Caki2 (cell line): ENCODE measurements around the gene CTTN. TPM values are rescaled to one million over a fixed set of nuclear protein-coding genes. Genes with fewer than 3 reads are reported as not detected.
"Not testable (repeated sequence)": the region's sequence is repeated elsewhere in the genome, so short reads cannot be mapped to it uniquely, and the experiment has no call there.

Source experiments
- DNase-seq: peaks from one replicate; pipeline ENCODE4 v3.0.0-alpha.2; 2015; ENCODE audit warnings: low read depth
- in situ Hi-C: cut with HindIII; loops from 2 replicates; pipeline ENCODE4 v1.10.0; 2016; ENCODE audit warnings: low sequenced_read_pairs, low pct_unique_long_range_greater_than_20kb, mixed read lengths
- total RNA-seq: library from RNA; depleted of rRNA; stranded (reverse); fragments of >200 nt; shearing (Covaris generic); gene quantifications from 2 replicates; pipeline ENCODE4 v1.2.3, GENCODE V29; 2014; ENCODE audit warnings: low replicate concordance

Gene CTTN
- total RNA-seq, 1 experiment from 2014 or later, result 145 TPM

- in situ Hi-C loops, result no loop called here
- no peak for DNase-seq
Measured at GRCh38 chr11:70433966-70434812, 35.9 kb downstream of the CTTN start.

GRCh38 chr11:70434813-70435278 lies 36.5 kb downstream of the CTTN start:
- in situ Hi-C loops, result no loop called here
- DNase-seq, result no peak

GRCh38 chr11:70435361-70435760 lies 37.0 kb downstream of the CTTN start:
- in situ Hi-C loops, result no loop called here
- no peak for DNase-seq

GRCh38 chr11:70435765-70436500 lies 37.6 kb downstream of the CTTN start:
- DNase-seq, result no peak
- in situ Hi-C loops, result no loop called here

- in situ Hi-C loops, result no loop called here
Measured at GRCh38 chr11:70436501-70436860, 38.2 kb downstream of the CTTN start.

GRCh38 chr11:70437111-70437784 lies 38.9 kb downstream of the CTTN start:
- in situ Hi-C loops, result no loop called here
- DNase-seq, result no peak

More at GRCh38 chr11:70436501-70436860, 38.2 kb downstream of the CTTN start:
- DNase-seq, result no peak

- in situ Hi-C loops, result no loop called here
- DNase-seq, result no peak
Measured at GRCh38 chr11:70440206-70440605, 41.9 kb downstream of the CTTN start.

GRCh38 chr11:70443773-70444030 lies 45.4 kb downstream of the CTTN start:
- in situ Hi-C loops, result no loop called here
- no peak for DNase-seq

GRCh38 chr11:70445091-70445490 lies 46.8 kb downstream of the CTTN start:
- in situ Hi-C loops, result no loop called here
- DNase-seq, result no peak

GRCh38 chr11:70445605-70446004 lies 47.3 kb downstream of the CTTN start:
- DNase-seq, result no peak
- in situ Hi-C loops, result no loop called here

GRCh38 chr11:70448983-70449567 lies 50.7 kb downstream of the CTTN start:
- DNase-seq, result no peak
- in situ Hi-C loops, result no loop called here

GRCh38 chr11:70454197-70454767 lies 56.0 kb downstream of the CTTN start:
- DNase-seq, result no peak
- in situ Hi-C loops, result no loop called here

GRCh38 chr11:70454811-70455210 lies 56.5 kb downstream of the CTTN start:
- in situ Hi-C loops, DNase-seq: not testable (repeated sequence)

GRCh38 chr11:70455354-70455753 lies 57.0 kb downstream of the CTTN start:
- no peak for DNase-seq
- in situ Hi-C loops, result no loop called here

- no peak for DNase-seq
- in situ Hi-C loops, result no loop called here
Measured at GRCh38 chr11:70456921-70457532, 58.7 kb downstream of the CTTN start.

- in situ Hi-C loops, result no loop called here
- no peak for DNase-seq
Measured at GRCh38 chr11:70458736-70459135, 60.4 kb downstream of the CTTN start.

GRCh38 chr11:70460111-70460510 lies 61.8 kb downstream of the CTTN start:
- in situ Hi-C loops, result no loop called here

GRCh38 chr11:70460964-70461363 lies 62.6 kb downstream of the CTTN start:
- in situ Hi-C loops, result no loop called here
- DNase-seq, result no peak

More at GRCh38 chr11:70460111-70460510, 61.8 kb downstream of the CTTN start:
- no peak for DNase-seq
